Esophagus muscularis mucosa (tissue), 4 donors: ENCODE data around the gene CIDEB. TPM values are rescaled to one million over a fixed set of nuclear protein-coding genes. Genes with fewer than 3 reads are reported as not detected.

Experiments
- DNase-seq: peaks from one replicate; pipeline ENCODE4 v3.0.0-alpha.2; 2017; ENCODE audit errors: extremely low spot score
- H3K27ac ChIP-seq, 4 donors: fragments of 200-600 bp; sonication (generic); replicated peaks in 1 of 4; 1 replicate in 3 of 4; 2 replicates in 1 of 4; pipeline ENCODE4 v1.5.1; 2016 to 2019; ENCODE audit warnings: mild to moderate bottlenecking in 1 of 4
- H3K27me3 ChIP-seq, 4 donors: fragments of 200-600 bp; sonication (generic); one replicate each; pipeline versions ENCODE4 v1.5.1 to v1.6.0; 2016 to 2019
- H3K36me3 ChIP-seq, 4 donors: fragments of 200-600 bp; sonication (generic); one replicate each; pipeline ENCODE4 v1.5.1; 2016 to 2019
- H3K4me1 ChIP-seq, 4 donors: fragments of 200-600 bp; sonication (generic); one replicate each; pipeline ENCODE4 v1.5.1; 2016 to 2019
- H3K4me3 ChIP-seq, 4 donors: fragments of 200-600 bp; sonication (generic); 1 replicate in 2 of 4; 2 replicates in 2 of 4; pipeline ENCODE4 v1.5.1; 2016 to 2019; ENCODE audit warnings: mild to moderate bottlenecking in 4 of 4, moderate library complexity in 1 of 4
- H3K9me3 ChIP-seq, 4 donors: fragments of 200-600 bp; sonication (generic); 1 replicate in 3 of 4; 2 replicates in 1 of 4; pipeline ENCODE4 v1.5.1; 2016 to 2019
- EP300 ChIP-seq: sonication (generic); formaldehyde crosslinking; IDR thresholded peaks from one replicate; pipeline ENCODE4 v1.6.1; 2017; ENCODE audit warnings: antibody characterized with exemption
- POLR2A ChIP-seq: fragments of 450-650 bp; IDR thresholded peaks from one replicate; pipeline ENCODE4 v1.6.1; 2017; ENCODE audit warnings: antibody characterized with exemption, moderate library complexity, mild to moderate bottlenecking, low read depth
- POLR2AphosphoS5 ChIP-seq, 2 donors: sonication (generic); formaldehyde crosslinking; IDR thresholded peaks; one replicate each; pipeline ENCODE4 v1.6.1; 2017; ENCODE audit warnings: antibody characterized with exemption in 2 of 2
- WGBS: methylation state at CpG from one replicate; pipeline ENCODE4 v1.1.5; 2018; 5-methylcytosine and 5-hydroxymethylcytosine counted together
- intact Hi-C: fragments of 100-400 bp; cut with DNase I; formaldehyde crosslinking; loops from one replicate; pipeline ENCODE4 v1.15.1; 2023
- small RNA-seq, 3 donors: library from RNA; depleted of rRNA; stranded (forward); fragments of <200 nt; gene quantifications; one replicate each; pipeline ENCODE3, GENCODE V24; 2016
- total RNA-seq, 4 donors: library from RNA; depleted of rRNA; stranded (reverse); fragments of >200 nt; gene quantifications; one replicate each; pipeline versions ENCODE4 v1.1.0 to v1.2.1, GENCODE V29; 2016
- TF ChIP-seq, protein P1 (sequence below), 3 experiments: fragments of 200-600 bp in 2 of 3; fragments of 450-650 bp in 1 of 3; sonication (generic) in 2 of 3; IDR thresholded peaks; one replicate each; pipeline ENCODE4 v1.5.1; 2017 to 2019; ENCODE audit warnings: antibody characterized with exemption in 3 of 3, mild to moderate bottlenecking in 2 of 3, moderate library complexity in 1 of 3

CIDEB gene
- total RNA-seq, 4 donors from 2014 or later = 6.6 to 12.5 (median 8.1) TPM

DNA sequence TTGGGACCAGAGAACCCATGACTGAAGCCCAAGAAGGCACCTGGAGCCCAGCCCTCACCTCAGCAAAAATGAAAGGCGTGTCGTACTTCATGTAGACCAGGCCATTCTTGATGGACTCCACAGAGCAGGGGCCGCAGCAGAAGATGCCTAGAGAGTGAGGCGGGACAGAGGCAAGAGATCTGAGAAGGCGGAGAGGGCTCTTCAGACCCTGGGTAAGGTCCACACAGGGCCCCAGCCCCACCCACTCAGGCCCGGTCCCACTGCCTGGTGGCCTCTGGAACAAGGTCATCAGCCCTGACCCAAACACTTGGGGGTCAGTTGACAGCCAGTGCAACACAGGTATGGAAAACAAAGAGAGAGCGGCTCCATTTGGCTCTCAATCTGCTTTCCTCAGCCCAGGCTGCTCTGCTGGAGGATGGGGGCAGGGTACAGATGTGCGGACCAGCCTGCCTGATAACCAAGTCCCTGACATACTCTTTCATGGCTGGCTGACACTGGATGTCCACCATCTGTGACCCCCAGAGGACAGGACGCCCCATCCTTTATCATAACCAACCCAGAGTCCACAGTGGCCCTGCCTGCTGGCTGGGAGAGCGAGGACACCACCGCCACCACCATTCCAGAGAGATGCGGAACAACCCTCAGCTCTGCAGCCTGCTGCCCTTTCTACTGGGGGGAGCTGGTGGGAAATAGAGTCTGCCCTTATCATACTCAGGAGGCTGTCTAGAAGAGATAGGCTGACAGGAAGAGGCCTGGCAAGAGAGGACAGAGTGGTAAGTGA lies 51.7 kb downstream of the CIDEB start:
- intact Hi-C loops = no loop called here
- Histone ChIP-seq H3K27ac (no peak overlapping the region), H3K36me3 (peaks cover 0 to 26% (median 0%) of the 10 kb centered on the region in 4 donors), H3K9me3 (no peaks in the 10 kb centered on the region), H3K27me3 (no peaks in the 10 kb centered on the region), H3K4me3 (no peak overlapping the region), H3K4me1 (peaks cover 0 to 9% (median 2%) of the 10 kb centered on the region in 4 donors)
- no peak for DNase-seq
- 87% methylated on average over 9 of the region's 12 CpGs for WGBS
- TF ChIP-seq POLR2A (no peak), EP300 (no peak), POLR2AphosphoS5 (IDR thresholded peaks at IDR 0.05) (no peak)
- TF ChIP-seq, protein P1, sequence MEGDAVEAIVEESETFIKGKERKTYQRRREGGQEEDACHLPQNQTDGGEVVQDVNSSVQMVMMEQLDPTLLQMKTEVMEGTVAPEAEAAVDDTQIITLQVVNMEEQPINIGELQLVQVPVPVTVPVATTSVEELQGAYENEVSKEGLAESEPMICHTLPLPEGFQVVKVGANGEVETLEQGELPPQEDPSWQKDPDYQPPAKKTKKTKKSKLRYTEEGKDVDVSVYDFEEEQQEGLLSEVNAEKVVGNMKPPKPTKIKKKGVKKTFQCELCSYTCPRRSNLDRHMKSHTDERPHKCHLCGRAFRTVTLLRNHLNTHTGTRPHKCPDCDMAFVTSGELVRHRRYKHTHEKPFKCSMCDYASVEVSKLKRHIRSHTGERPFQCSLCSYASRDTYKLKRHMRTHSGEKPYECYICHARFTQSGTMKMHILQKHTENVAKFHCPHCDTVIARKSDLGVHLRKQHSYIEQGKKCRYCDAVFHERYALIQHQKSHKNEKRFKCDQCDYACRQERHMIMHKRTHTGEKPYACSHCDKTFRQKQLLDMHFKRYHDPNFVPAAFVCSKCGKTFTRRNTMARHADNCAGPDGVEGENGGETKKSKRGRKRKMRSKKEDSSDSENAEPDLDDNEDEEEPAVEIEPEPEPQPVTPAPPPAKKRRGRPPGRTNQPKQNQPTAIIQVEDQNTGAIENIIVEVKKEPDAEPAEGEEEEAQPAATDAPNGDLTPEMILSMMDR (IDR thresholded peaks at IDR 0.05) = no peak

GRCh38 chr14:24255438-24255837 lies 52.3 kb downstream of the CIDEB start:
- Histone ChIP-seq H3K27ac (no peak overlapping the region), H3K36me3 (peaks cover 0 to 26% (median 0%) of the 10 kb centered on the region in 4 donors), H3K27me3 (no peaks in the 10 kb centered on the region), H3K9me3 (no peaks in the 10 kb centered on the region), H3K4me1 (peaks cover 0 to 9% (median 2%) of the 10 kb centered on the region in 4 donors), H3K4me3 (no peak overlapping the region)
- TF ChIP-seq EP300 = no peak
- TF ChIP-seq, protein P1 (IDR thresholded peaks at IDR 0.05) = no peak
- TF ChIP-seq POLR2AphosphoS5 (IDR thresholded peaks at IDR 0.05) = no peak
- no peak for TF ChIP-seq POLR2A
- DNase-seq = no peak
- intact Hi-C loops = no loop called here
- 89% methylated on average over 8 of the region's 8 CpGs for WGBS

Small RNA genes lying within 50 kb of the gene (small RNA-seq; reads per million reads assigned to genes)
- 0 reads per million in 3 donors for gene RF00026

Other genes with a start within 250 kb of the CIDEB start
- under 1 TPM in 3 of 4 donors, not detected in 1; 0.26 to 0.34 (median 0.33) TPM for gene CPNE6, start 236.4 kb downstream of the CIDEB start, total RNA-seq
- gene PCK2, start 213.7 kb downstream of the CIDEB start, total RNA-seq = 10 to 100 TPM in 3 of 4 donors, 1 to 10 TPM in 1; 9.1 to 20.7 (median 12.5) TPM
- 10 to 100 TPM; 56.0 to 74.9 (median 66.8) TPM for gene DCAF11, start 193.2 kb downstream of the CIDEB start, total RNA-seq
- gene NRL, start 193.0 kb downstream of the CIDEB start, total RNA-seq = 1 to 10 TPM; 1.8 to 3.3 (median 3.0) TPM
- under 1 TPM in 3 of 4 donors, not detected in 1; 0.34 to 0.83 (median 0.52) TPM for gene FITM1, start 177.3 kb downstream of the CIDEB start, total RNA-seq
- gene PSME1, start 171.8 kb downstream of the CIDEB start, total RNA-seq = 100 to 1,000 TPM; 129 to 158 (median 143) TPM
- 10 to 100 TPM in 3 of 4 donors, 1 to 10 TPM in 1; 8.8 to 14.4 (median 12.2) TPM for gene EMC9, start 166.4 kb downstream of the CIDEB start, total RNA-seq
- 10 to 100 TPM; 32.8 to 64.3 (median 42.6) TPM for gene PSME2, start 161.4 kb downstream of the CIDEB start, total RNA-seq
- 10 to 100 TPM; 21.7 to 33.3 (median 26.8) TPM for gene RNF31, start 160.5 kb downstream of the CIDEB start, total RNA-seq
- gene IRF9, start 146.7 kb downstream of the CIDEB start, total RNA-seq = 10 to 100 TPM; 39.5 to 78.3 (median 63.2) TPM
- 1 to 10 TPM; 4.6 to 5.9 (median 5.0) TPM for gene REC8, start 135.9 kb downstream of the CIDEB start, total RNA-seq
- gene IPO4, start 119.2 kb downstream of the CIDEB start, total RNA-seq = 10 to 100 TPM; 12.9 to 41.6 (median 25.2) TPM
- gene TM9SF1, start 112.5 kb downstream of the CIDEB start, total RNA-seq = 10 to 100 TPM; 27.0 to 44.6 (median 43.8) TPM
- under 1 TPM in 2 of 4 donors, not detected in 2; 0.57 to 0.58 TPM for gene TSSK4, start 102.3 kb downstream of the CIDEB start, total RNA-seq
- 100 to 1,000 TPM in 2 of 4 donors, 10 to 100 TPM in 2; 75.4 to 135 (median 94.9) TPM for gene CHMP4A, start 94.5 kb downstream of the CIDEB start, total RNA-seq
- 10 to 100 TPM; 11.1 to 17.5 (median 14.4) TPM for gene MDP1, start 91.9 kb downstream of the CIDEB start, total RNA-seq
- gene NEDD8, start 75.6 kb downstream of the CIDEB start, total RNA-seq = 100 to 1,000 TPM; 117 to 152 (median 131) TPM
- 10 to 100 TPM; 43.1 to 53.4 (median 50.5) TPM for gene GMPR2, start 75.0 kb downstream of the CIDEB start, total RNA-seq
- gene TINF2, start 65.4 kb downstream of the CIDEB start, total RNA-seq = 10 to 100 TPM; 49.4 to 89.0 (median 81.0) TPM
- gene TGM1, start 44.8 kb downstream of the CIDEB start, total RNA-seq = 1 to 10 TPM in 2 of 4 donors, under 1 TPM in 2; 0.52 to 3.3 (median 1.6) TPM
- gene RABGGTA, start 36.4 kb downstream of the CIDEB start, total RNA-seq = 10 to 100 TPM; 14.6 to 27.8 (median 20.3) TPM
- gene DHRS1, start 8.2 kb downstream of the CIDEB start, total RNA-seq = 10 to 100 TPM; 13.9 to 22.4 (median 19.2) TPM
- 10 to 100 TPM; 16.6 to 29.2 (median 21.6) TPM for gene NOP9, start 8.1 kb downstream of the CIDEB start, total RNA-seq
- 1 to 10 TPM; 1.7 to 3.7 (median 2.4) TPM for gene LTB4R2, start 2.2 kb upstream of the CIDEB start, total RNA-seq
- 1 to 10 TPM in 3 of 4 donors, under 1 TPM in 1; 0.42 to 6.0 (median 2.9) TPM for gene LTB4R, start 3.5 kb upstream of the CIDEB start, total RNA-seq
- 10 to 100 TPM; 21.5 to 36.9 (median 27.9) TPM for gene ADCY4, start 27.1 kb upstream of the CIDEB start, total RNA-seq
- 1 to 10 TPM; 3.8 to 6.4 (median 6.1) TPM for gene RIPK3, start 32.0 kb upstream of the CIDEB start, total RNA-seq
- gene NFATC4, start 60.2 kb upstream of the CIDEB start, total RNA-seq = 10 to 100 TPM; 38.8 to 65.2 (median 48.3) TPM
- 10 to 100 TPM in 3 of 4 donors, 1 to 10 TPM in 1; 8.0 to 21.2 (median 13.4) TPM for gene NYNRIN, start 91.0 kb upstream of the CIDEB start, total RNA-seq
- gene CBLN3, start 121.7 kb upstream of the CIDEB start, total RNA-seq = 1 to 10 TPM; 1.2 to 2.2 (median 1.9) TPM
- gene KHNYN, start 122.0 kb upstream of the CIDEB start, total RNA-seq = 10 to 100 TPM; 46.5 to 75.8 (median 58.4) TPM
- gene SDR39U1, start 134.8 kb upstream of the CIDEB start, total RNA-seq = 10 to 100 TPM; 23.9 to 48.6 (median 33.5) TPM
- 1 to 10 TPM in 3 of 4 donors, not detected in 1; 1.2 to 8.0 (median 2.6) TPM for gene CMA1, start 200.3 kb upstream of the CIDEB start, total RNA-seq